NOMO-1 treated with dmso at 0.1 percent for 144 hours (cell line): Measurements from ENCODE around the gene UGT1A8.

Experiments
- DNase-seq: peaks from one replicate; lab custom pipeline; 2025; ENCODE audit not compliant: unreplicated experiment; lab: John Stamatoyannopoulos, UW

Gene UGT1A8

DNA sequence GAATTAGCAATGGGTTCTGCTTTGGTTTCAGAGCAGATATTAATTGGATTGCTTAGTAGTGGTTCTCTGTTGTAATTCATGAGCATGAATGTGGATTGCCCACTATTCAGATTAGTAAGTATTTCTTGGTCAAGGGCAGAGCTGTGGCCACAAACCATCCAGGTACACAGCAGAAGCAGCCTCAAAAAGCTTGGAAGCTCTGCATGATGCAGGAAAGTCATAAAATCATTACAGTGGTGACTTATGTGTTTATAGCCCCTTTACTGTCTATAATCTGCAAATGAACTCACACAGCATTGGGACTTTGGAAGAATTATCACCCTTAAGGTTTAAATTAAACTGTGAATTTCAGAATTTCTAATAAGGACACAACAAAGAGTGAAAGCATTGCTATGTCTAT, 140.7 kb downstream of the UGT1A8 start:
- DNase-seq = no peak

DNA sequence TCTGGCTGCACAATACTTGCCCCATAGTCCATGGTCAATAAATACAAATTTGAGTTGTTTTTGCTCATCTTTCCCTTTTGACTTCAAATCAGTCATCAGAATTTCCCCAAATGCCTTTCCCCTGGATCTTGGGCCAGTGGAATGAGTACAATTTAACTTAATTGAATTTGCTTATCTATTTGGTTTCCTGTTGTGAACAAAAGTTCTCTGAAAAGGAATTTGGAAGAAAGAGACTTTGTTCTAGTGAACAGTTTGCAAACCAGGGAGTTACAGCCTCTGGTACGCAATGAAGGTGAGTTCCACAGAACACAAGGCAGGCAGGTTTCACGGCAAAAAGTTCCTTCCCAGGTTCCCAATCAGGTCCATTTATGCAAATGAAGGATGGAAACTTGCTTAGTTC, 141.4 kb downstream of the UGT1A8 start:
- DNase-seq = no peak

DNA sequence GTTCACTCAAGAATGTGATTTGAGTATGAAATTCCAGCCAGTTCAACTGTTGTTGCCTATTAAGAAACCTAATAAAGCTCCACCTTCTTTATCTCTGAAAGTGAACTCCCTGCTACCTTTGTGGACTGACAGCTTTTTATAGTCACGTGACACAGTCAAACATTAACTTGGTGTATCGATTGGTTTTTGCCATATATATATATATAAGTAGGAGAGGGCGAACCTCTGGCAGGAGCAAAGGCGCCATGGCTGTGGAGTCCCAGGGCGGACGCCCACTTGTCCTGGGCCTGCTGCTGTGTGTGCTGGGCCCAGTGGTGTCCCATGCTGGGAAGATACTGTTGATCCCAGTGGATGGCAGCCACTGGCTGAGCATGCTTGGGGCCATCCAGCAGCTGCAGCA, 142.6 kb downstream of the UGT1A8 start, which contains the start of gene UGT1A1:
UGT1A1 (plus strand) TSS at position 228 of the 400 bp plus-strand sequence; CDS start at position 246, 18 bp downstream.
- no peak for DNase-seq

DNA sequence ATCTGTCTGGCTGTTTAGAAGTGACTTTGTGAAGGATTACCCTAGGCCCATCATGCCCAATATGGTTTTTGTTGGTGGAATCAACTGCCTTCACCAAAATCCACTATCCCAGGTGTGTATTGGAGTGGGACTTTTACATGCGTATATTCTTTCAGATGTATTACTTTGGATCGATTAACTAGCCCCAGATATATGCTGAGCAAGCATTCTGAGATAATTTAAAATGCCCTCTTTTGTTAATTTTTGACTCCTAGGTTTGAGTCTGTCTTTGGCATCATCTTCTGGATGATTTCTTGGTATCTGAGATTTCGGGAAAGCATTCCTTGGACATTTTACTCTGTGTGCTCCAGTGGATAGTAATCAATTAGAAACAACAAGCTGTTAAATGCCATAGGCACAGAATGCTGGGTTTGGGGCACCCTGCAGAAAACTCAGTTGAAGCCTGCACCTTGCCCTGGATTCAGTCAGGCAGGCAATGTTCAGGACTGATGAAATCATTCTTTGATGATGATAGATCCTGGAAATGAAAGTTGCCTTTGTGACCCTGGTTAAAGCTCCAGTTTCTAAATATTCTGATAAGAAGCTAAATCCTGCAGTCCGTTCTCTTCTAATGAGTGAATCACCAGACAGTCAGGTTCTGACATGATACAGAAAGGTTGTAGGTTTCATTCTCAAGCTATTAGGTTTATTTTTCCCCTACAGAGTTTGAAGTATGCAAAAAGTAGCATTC, 143.8 kb downstream of the UGT1A8 start:
- no peak for DNase-seq

DNA sequence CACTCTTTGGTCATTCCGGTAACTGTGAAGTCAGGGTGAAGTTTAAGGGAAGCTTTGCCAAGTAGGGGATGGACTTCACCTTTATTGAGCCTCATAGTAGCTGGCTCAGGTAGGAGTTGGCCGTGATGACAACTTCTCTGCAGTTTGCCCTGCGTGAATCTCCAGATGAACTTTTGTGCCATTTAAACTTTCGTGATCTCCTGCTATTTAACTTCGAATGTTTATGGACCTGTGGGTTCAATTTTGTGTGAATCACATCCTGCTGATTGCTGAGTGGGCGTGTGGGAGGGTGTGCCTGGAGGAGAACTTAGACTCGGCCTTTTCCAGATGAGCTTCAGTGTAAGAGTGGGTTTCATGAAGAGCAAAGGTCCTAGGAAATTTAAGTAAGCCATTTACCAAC, 146.8 kb downstream of the UGT1A8 start:
- DNase-seq = no peak

DNA sequence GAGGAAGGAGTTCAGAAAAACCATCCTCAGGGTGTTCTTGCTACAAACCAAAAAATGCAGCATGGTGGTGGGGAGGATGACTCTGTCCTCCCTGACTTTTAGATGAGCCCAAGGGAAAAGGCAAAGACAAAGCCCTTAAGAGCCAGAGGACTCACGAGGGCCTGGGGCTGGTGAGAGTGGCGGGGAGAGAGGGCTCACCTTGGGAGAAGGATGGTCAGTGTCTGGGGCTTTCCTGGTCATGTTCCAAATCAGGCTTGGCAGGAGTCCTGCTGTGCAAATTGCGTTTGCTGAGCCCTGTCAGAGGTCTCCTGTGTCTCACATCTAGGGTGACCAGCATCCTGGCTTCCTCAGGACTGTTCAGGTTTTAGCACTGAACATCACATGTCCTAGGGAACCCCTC, 147.3 kb downstream of the UGT1A8 start:
- no peak for DNase-seq

DNA sequence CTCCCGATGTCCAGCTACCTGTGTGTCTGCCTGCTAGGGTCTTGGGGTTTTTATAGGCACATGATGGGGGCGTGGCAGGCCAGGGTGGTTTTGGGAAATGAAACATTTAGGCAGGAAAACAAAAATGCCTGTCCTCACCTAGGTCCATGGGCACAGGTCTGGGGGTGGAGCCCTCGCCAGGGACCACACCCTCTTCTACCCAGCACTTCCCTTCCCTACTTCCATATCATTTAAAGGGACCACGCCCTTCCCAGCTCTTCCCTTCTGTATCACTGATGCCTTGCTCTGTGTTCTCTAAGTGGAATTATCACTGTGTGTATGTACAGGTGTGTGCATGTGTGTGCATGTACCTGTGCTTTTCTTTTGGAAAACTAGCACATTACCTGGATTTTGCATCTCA, 149.0 kb downstream of the UGT1A8 start:
- DNase-seq = no peak

DNA sequence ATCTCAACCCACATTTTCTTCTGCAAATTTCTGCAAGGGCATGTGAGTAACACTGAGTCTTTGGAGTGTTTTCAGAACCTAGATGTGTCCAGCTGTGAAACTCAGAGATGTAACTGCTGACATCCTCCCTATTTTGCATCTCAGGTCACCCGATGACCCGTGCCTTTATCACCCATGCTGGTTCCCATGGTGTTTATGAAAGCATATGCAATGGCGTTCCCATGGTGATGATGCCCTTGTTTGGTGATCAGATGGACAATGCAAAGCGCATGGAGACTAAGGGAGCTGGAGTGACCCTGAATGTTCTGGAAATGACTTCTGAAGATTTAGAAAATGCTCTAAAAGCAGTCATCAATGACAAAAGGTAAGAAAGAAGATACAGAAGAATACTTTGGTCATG, 150.6 kb downstream of the UGT1A8 start:
- no peak for DNase-seq

DNA sequence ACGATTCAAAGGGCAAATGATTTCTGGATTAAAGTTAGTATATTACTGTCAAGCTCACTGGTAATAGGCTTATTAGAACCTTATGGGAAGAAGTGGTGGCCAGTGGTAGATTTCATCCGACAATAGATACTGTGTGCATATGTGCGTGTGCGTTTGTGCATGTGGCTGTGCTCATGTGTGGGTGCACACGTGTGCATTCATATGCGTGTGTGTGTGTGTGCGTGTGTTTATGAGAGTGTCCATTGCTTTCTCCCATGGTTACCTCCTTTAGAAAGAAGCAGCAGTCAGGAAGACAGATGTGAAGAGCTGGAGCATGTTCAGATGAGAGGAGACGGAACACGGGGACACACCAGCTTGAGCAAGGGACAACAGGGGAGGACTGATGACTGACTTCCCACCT, 151.8 kb downstream of the UGT1A8 start:
- no peak for DNase-seq

DNA sequence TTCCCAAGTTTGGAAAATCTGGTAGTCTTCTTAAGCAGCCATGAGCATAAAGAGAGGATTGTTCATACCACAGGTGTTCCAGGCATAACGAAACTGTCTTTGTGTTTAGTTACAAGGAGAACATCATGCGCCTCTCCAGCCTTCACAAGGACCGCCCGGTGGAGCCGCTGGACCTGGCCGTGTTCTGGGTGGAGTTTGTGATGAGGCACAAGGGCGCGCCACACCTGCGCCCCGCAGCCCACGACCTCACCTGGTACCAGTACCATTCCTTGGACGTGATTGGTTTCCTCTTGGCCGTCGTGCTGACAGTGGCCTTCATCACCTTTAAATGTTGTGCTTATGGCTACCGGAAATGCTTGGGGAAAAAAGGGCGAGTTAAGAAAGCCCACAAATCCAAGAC, 154.7 kb downstream of the UGT1A8 start:
- DNase-seq = no peak

DNA sequence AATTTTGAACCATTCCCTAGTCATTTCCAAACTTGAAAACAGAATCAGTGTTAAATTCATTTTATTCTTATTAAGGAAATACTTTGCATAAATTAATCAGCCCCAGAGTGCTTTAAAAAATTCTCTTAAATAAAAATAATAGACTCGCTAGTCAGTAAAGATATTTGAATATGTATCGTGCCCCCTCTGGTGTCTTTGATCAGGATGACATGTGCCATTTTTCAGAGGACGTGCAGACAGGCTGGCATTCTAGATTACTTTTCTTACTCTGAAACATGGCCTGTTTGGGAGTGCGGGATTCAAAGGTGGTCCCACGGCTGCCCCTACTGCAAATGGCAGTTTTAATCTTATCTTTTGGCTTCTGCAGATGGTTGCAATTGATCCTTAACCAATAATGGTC, 155.2 kb downstream of the UGT1A8 start:
- no peak for DNase-seq

DNA sequence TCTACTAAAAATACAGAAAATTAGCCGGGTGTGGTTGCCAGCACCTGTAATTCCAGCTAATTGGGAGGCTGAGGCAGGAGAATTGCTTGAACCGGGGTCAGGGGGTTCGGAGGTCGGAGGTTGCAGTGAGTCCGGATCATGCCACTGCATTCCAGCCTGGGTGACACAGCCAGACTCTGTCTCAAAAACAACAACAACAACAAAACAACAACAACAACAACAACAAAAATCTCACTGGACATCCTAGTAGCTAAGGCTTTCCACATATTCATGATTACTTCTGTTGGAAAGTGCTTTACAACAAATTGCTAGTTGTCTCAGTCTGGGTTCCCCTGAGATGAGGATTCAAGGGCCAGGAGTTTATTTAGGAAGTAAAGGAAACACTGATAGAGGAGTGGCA, 156.4 kb downstream of the UGT1A8 start:
- DNase-seq = no peak

DNA sequence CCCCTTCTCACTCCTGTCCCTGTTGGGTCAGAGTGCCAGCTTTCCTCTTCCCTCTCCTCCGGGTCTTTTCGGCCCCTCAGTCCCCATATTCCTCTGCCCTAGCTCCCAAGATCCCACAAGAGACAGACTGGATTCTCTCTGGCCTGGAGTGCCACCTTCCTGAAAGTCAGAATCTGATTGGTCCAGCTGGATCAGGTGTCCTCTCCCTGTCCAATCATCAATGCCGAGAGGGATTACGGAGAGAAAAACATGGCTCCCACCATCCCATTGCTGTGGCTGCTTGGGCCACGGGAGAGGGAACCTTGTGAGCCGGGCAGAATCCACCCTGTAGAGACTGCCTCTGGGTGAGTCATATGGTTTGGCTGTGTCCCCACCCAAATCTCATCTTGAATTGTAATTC, 158.0 kb downstream of the UGT1A8 start:
- no peak for DNase-seq

DNA sequence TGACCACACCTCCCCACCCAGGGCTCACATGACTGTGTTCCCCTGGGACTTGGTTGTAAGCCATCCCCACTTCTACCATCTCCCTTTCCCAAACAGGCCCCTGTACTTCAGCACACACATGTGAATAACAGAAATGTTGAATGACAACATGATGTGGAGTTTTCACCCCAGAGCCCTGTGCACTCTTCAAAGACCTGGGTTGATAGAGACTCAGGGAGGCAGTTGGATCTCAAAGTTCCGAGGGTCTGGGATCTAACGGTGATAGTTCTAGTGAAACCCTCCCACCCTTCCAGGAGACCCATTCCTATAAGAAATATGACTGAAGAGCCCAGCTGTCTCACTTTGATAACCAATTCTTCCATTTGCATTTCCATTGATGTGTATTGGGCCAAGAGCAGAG, 160.6 kb downstream of the UGT1A8 start, which contains the start of gene MROH2A:
MROH2A (plus strand) TSS at position 301 of the 400 bp plus-strand sequence. CDS start 1,029 bp downstream, outside the sequence.
- no peak for DNase-seq

DNA sequence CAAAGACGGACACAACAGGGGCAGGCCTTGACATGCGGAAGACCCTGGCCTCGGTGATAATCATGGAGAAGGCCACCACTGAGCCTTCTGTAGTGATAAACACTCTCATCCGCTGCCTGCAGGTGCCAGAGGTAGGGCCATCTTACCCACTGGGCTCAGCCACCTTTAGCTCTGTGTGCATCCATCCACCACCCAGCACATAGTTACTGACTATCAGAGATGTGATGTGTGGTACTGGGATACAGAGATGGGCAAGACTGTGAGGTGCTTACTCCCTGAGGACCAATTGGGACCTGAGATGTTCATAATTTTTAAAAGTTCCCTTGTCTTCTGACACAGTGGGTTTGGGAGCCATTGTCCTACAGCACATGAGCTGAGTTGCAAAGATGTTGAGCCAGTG, 162.3 kb downstream of the UGT1A8 start:
- no peak for DNase-seq

DNA sequence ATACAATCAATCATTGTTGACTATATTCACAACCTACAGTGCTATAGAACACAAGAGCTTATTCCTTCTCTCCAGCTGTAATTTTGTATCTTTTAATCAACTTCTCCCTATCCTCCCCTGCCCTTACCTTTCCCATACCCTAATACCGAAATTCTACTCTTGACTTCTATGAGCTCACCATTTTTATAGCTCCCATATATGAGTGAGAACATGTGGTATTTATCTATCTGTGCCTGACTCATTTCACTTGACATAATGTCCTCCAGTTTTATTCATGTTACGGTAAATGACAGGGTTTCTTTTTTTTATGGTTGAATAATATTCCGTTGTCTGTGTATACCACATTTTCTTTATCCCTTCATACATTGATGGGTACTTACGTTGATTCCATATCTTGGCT, 163.3 kb downstream of the UGT1A8 start:
- DNase-seq = no peak

DNA sequence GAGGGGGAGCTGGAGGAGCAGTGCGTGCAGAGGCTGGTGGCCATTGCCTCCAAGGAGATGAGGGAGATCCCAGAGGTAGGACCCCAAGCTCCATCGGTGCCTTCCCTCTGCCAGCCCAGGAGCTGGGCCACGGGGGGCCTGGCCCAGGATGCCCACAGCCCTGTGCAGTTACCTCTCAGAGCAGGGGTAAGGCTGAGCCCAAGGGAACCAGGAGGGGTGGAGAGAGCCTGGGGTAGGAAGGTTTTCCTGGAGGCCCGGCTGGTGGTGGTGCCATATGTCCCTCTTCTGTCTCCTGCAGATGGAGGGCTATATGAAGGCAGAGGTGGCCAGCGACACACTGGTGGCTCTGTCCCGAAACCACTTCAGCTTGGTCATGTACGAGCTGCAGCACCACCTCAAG, 172.1 kb downstream of the UGT1A8 start:
- no peak for DNase-seq

DNA sequence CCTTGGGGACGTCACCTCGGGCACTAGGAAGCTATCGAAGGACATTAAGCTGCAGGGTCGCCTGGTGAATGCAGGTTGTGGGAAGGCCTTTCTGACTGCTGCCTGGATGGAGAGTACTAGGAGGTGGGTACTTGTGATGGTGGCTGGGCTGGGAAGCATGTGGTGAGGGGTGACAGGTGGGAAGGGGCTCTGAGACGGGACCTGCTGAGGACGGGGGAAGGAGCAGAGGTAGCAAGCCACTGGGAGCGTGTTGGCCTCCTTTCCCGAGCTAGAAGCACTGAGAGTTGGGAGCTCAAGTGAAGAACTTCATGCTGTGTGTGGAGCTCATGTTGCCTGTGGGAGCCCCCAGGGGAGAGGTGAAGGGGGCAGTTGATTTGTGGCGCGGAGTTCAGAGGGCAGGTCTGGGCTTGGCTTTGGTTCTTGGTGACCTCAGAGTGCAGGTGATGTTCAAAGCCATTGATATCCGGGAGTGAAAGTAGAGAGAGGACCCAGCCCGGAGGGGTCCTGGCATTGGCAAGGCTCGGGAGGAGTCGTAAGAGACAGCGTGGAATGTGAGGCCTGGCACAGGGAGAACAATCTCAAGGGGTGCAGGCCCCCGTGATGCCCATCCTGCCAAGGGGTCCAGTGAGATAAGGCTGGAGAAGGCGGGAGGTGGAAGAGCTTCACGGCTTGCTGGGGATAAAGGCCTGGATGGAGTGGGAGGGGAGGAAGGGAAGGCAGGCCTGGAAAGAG, 173.9 kb downstream of the UGT1A8 start:
- DNase-seq = no peak

DNA sequence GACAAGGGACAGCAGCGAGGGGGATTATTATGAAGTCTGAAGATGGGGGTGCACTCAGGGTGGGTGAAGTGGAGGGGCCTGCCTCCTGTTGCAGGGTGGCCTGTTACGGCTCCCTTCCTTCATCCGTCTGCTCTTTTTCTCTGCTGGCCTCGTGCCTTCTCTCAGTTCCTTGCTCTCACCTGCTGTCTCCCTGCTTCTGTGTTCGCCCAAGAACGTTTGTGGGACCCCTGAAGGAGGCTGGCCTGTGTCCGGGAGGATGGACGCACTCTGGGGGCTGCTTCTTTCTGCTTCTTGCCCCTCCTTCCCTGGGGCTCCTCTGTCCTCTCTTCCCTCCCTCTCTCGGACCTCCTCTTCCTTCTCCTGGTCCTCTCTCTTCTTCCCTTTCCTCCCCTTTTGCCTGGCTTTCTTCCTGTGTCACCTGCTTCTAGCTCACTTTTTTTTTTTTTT, 174.5 kb downstream of the UGT1A8 start:
- DNase-seq = no peak

DNA sequence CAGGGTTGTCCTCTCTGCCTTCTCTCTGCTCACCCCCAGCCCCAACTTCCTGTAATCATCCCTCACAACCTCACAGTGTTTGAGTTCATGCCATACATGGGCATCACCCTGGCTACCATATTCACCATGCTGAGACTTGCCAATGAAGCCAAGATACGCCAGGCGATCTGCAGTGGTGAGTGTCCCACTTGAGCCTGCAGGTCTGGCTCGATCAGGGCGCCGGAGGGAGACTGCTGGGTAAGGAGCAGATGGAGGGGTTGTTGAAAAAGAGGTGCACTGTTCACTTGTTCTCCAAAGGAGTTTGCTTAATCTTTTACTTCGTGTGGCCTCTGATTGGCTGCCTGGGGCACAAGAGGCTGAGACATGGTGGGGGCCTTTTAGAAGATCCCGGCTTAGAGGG, 175.3 kb downstream of the UGT1A8 start:
- no peak for DNase-seq

DNA sequence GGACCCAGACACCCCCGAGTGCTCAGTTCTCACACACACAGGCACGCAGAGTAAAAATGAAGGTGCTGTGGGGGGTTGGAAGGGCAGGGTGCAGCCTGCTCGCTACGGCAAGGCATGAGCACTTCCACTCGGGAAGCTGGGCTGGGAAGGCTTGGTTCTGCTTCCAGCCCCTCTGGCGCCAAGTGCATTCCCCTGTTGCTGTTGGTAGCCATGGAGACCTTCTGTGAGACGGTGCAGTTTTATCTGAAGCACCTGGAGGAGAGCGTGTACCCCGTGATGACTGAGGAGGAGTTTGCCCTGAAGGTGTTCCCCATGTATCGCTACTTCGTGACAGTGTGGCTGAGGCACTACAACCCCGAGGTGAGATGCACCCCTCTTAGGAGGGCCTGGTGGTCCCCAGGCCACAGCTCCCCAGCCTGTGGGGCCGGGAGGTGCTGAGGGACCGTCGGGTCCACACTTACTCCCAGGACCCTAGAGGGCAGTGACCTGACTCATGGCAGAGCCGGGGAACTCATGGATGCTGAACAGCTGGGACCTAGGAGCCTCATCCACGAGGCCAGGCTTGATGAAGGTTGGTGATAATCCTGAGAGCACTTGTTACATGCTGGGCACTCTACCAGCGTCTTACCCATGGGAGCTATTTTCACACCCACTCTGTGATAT, 176.2 kb downstream of the UGT1A8 start:
- DNase-seq = no peak

DNA sequence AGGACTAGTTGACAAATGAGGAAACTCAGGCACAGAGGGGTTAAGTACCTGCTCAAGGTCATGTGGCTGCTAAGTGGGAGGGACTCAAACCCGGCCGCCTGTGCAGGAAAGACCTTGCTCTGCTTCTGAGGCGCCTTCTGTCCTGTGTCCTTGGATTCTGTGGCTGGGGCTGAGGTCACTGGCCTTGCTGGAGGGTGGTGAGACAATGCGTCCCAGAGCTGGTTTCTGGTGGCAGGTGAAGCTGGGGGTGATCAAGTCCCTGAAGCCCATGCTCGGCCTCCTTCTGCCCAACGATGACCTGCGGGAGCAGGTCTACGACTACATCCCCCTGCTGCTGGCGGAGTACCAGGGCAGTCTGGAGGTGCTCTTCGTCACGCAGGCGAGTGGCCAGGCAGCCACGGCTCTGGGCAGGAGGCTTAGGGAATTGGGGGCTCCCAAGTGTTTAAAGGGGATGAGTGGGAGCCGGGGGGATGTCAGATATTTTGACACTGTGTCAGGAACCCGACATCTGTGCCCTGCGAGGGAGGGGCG, 176.8 kb downstream of the UGT1A8 start:
- DNase-seq = no peak
